ENCODE measurements around the gene APBA3. TPM values are rescaled to one million over a fixed set of nuclear protein-coding genes. Genes with fewer than 3 reads are reported as not detected.

The APBA3 gene
- total and polyA plus RNA-seq, 9 of the 15 experiments (the other 6 are each of a cell fraction or from before 2014, with no cell fraction given) = 0.10 to 29.5 (median 11.5) TPM

DNA sequence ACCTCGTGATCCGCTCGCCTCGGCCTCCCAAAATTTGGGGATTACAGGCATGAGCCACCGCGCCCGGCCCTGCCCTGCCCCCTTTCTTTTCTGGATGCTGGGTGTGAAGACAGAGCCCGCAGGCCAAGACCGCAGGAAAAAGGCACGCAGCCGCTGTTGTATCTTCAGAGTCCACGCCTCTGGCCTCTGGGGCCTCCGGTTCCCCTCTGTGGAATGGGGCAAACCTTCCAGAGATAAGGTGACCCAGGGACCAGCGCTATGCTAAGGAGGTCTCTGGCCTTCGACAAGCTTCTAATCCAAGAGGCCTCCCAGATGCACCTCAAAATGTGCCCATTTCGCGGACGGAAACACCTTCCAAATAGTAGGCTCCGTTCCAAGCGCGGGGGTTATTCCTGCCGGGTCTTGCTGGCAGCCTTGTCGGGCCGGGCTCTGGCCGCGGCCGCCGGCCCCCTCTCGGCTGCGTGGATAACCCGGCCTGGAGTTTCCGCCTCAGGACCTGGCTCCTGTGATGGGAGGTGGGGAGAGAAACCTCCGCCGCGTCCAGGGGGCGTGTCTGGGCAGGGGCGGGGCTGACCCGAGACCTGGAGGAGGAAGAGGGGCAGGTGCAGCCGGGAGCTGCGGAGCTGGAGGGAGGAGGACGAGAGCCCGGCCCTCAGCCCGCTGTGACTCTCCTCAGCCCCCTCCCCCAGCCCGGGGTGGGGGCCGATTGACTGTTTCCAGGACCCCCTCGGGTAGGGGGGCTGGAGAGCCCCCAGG lies 40.2 kb downstream of the APBA3 start (continued):
- TF ChIP-seq ZKSCAN1 (IDR thresholded peaks at IDR 0.05; ENCODE audit: low read depth, low read length) (peak; percentile 78; the same call in 1 of the 2 replicates), CBX1 (IDR thresholded peaks at IDR 0.05; ENCODE audit: low read depth) (peak; percentile 99), MYC (IDR thresholded peaks at IDR 0.05; ENCODE audit: low read depth, low read length) (peak; percentile 79), MYC (CRISPR knock-in tag; IDR thresholded peaks at IDR 0.05; ENCODE audit: borderline replicate concordance, low read depth) (0 out of 2 replicates have a peak, but pooled peaks have one; percentile 49), ETV5 (CRISPR knock-in tag; IDR thresholded peaks at IDR 0.05; ENCODE audit: low read depth) (0 out of 2 replicates have a peak, but pooled peaks have one; percentile 61), MAZ (CRISPR knock-in tag; conservative IDR thresholded peaks at IDR 0.05 in 1 of 2, IDR thresholded peaks at IDR 0.05 in 1 of 2) (peak; percentile 97 to 100), CBFA2T3 (IDR thresholded peaks at IDR 0.05) (peak; percentile 37; the same call in 1 of the 2 replicates), NR2C1 (IDR thresholded peaks at IDR 0.05) (peak; percentile 63; the same call in 1 of the 2 replicates), NR2C1 (tag; IDR thresholded peaks at IDR 0.05) (peak; percentile 57), EGR1 (conservative IDR thresholded peaks at IDR 0.05) (peak; percentile 79), SMC3 (conservative IDR thresholded peaks at IDR 0.05; ENCODE audit: insufficient read depth, low read depth, low read length) (peak; percentile 8; the same call in 1 of the 2 replicates), PHB2 (IDR thresholded peaks at IDR 0.05; ENCODE audit: low read depth) (no peak), DACH1 (IDR thresholded peaks at IDR 0.05; ENCODE audit: partially characterized antibody) (peak; percentile 80), LCOR (CRISPR knock-in tag; IDR thresholded peaks at IDR 0.05) (peak; percentile 97), SIN3A (IDR thresholded peaks at IDR 0.05; ENCODE audit: borderline replicate concordance in 2 of 2, control insufficient read depth in 1 of 2, low read depth in 2 of 2, low read length in 2 of 2) (peak in 1 of 2 experiments; percentile 83; a peak in 1 of 4 replicates), ELF4 (CRISPR knock-in tag; IDR thresholded peaks at IDR 0.05) (no peak), FIP1L1 (IDR thresholded peaks at IDR 0.05; ENCODE audit: low read depth, low read length, poor library complexity, severe bottlenecking) (peak; percentile 97)
- TF ChIP-seq, protein P1, sequence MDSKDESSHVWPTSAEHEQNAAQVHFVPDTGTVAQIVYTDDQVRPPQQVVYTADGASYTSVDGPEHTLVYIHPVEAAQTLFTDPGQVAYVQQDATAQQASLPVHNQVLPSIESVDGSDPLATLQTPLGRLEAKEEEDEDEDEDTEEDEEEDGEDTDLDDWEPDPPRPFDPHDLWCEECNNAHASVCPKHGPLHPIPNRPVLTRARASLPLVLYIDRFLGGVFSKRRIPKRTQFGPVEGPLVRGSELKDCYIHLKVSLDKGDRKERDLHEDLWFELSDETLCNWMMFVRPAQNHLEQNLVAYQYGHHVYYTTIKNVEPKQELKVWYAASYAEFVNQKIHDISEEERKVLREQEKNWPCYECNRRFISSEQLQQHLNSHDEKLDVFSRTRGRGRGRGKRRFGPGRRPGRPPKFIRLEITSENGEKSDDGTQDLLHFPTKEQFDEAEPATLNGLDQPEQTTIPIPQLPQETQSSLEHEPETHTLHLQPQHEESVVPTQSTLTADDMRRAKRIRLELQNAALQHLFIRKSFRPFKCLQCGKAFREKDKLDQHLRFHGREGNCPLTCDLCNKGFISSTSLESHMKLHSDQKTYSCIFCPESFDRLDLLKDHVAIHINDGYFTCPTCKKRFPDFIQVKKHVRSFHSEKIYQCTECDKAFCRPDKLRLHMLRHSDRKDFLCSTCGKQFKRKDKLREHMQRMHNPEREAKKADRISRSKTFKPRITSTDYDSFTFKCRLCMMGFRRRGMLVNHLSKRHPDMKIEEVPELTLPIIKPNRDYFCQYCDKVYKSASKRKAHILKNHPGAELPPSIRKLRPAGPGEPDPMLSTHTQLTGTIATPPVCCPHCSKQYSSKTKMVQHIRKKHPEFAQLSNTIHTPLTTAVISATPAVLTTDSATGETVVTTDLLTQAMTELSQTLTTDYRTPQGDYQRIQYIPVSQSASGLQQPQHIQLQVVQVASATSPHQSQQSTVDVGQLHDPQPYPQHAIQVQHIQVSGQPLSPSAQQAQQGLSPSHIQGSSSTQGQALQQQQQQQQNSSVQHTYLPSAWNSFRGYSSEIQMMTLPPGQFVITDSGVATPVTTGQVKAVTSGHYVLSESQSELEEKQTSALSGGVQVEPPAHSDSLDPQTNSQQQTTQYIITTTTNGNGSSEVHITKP (IDR thresholded peaks at IDR 0.05; ENCODE audit: partially characterized antibody) = peak; percentile 30
- TF ChIP-seq, protein P2, sequence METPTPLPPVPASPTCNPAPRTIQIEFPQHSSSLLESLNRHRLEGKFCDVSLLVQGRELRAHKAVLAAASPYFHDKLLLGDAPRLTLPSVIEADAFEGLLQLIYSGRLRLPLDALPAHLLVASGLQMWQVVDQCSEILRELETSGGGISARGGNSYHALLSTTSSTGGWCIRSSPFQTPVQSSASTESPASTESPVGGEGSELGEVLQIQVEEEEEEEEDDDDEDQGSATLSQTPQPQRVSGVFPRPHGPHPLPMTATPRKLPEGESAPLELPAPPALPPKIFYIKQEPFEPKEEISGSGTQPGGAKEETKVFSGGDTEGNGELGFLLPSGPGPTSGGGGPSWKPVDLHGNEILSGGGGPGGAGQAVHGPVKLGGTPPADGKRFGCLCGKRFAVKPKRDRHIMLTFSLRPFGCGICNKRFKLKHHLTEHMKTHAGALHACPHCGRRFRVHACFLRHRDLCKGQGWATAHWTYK (CRISPR knock-in tag; IDR thresholded peaks at IDR 0.05) = no peak; the same call in 1 of the 2 replicates
- TF ChIP-seq, protein P3, sequence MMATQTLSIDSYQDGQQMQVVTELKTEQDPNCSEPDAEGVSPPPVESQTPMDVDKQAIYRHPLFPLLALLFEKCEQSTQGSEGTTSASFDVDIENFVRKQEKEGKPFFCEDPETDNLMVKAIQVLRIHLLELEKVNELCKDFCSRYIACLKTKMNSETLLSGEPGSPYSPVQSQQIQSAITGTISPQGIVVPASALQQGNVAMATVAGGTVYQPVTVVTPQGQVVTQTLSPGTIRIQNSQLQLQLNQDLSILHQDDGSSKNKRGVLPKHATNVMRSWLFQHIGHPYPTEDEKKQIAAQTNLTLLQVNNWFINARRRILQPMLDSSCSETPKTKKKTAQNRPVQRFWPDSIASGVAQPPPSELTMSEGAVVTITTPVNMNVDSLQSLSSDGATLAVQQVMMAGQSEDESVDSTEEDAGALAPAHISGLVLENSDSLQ (IDR thresholded peaks at IDR 0.05) = peak; percentile 53; the same call in 1 of the 2 replicates
